HFF-Myc (cell line): ENCODE measurements around the gene FUBP1.
A peak's percentile ranks its signal among the peaks of the same experiment; 100 is the strongest.

ENCODE experiments used
- DNase-seq: peaks from one replicate; pipeline ENCODE4 v3.0.0-alpha.2; 2011; ENCODE audit warnings: low read depth; ENCODE audit errors: extremely low read depth
- H3K4me3 ChIP-seq: replicated peaks from 2 replicates; pipeline ENCODE4 v1.5.1; 2011; ENCODE audit warnings: low read depth, mild to moderate bottlenecking, control low read depth, low read length
- TF ChIP-seq, protein P1 (sequence below): IDR thresholded peaks from 2 replicates; pipeline ENCODE4 v1.5.1; 2012; ENCODE audit warnings: mild to moderate bottlenecking, low read depth, low read length, control low read depth; ENCODE audit errors: missing control alignments

FUBP1 gene

DNA sequence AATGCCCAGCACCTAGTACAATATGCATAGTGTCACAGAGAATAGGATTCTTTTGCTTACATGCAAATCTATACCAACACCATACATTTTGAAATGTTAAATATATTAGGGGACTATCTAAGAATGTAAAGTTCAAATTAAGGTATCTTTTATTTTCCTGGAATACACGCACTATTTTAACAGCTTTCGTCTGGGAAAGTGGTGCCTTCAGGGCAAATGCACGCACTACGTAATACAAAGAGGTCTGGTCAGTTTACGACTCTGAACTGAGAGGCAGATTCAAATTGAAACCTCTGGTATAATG is 931 bp downstream of the FUBP1 start:
- peak overlapping the region; percentile 98 for H3K4me3 ChIP-seq
- no peak for DNase-seq
- TF ChIP-seq, protein P1, sequence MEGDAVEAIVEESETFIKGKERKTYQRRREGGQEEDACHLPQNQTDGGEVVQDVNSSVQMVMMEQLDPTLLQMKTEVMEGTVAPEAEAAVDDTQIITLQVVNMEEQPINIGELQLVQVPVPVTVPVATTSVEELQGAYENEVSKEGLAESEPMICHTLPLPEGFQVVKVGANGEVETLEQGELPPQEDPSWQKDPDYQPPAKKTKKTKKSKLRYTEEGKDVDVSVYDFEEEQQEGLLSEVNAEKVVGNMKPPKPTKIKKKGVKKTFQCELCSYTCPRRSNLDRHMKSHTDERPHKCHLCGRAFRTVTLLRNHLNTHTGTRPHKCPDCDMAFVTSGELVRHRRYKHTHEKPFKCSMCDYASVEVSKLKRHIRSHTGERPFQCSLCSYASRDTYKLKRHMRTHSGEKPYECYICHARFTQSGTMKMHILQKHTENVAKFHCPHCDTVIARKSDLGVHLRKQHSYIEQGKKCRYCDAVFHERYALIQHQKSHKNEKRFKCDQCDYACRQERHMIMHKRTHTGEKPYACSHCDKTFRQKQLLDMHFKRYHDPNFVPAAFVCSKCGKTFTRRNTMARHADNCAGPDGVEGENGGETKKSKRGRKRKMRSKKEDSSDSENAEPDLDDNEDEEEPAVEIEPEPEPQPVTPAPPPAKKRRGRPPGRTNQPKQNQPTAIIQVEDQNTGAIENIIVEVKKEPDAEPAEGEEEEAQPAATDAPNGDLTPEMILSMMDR = no peak

DNA sequence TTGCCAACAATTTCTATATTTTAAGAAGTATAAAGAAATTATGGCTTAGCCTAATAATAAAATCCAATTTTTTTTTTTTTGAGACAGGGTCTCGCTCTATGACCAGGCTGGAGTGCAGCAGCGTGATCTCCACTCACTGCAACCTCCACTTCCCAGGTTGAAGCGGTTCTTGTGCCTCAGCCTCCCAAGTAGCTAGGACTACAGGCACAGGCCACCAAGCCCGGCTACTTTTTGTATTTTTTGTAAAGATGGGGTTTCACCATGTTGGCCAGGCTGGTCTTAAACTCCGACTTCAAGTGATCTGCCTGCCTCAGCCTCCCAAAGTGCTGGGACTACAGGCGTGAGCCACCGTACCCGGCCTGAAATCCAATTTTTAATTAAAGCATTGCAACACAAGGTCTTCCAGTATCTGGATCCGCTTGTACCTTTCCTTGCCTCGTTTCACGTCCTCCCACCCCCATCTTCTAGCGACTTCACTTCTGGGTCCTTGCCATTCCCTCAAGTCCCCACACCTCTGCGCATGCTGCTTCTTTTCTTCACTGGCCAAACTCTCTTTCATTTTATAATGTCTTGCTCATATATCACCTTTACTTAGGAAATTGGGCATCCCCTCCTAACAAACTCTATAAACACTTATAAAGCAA is 2.3 kb downstream of the FUBP1 start:
- TF ChIP-seq, protein P1 = no peak
- peak overlapping the region; percentile 98 for H3K4me3 ChIP-seq
- DNase-seq = no peak

DNA sequence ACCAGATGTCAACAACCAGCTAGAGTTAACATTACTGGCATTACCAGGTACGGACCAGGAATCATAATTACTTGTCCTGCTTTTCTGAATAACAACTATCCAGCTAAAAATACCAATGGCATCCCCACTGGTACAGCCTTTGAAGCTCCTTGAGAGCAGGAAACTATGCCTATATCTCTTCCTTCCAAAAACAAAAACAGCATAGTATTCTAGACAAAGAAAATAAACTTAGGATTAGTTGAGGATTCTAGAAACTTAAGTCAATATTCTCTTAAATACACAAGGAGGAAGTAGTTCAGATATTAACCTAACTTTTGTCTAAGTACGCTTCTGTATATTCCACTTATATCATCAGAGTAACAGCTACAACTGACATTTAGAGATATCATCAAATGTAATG is 3.0 kb downstream of the FUBP1 start:
- H3K4me3 ChIP-seq = peak overlapping the region; percentile 98
- TF ChIP-seq, protein P1 = no peak

DNA sequence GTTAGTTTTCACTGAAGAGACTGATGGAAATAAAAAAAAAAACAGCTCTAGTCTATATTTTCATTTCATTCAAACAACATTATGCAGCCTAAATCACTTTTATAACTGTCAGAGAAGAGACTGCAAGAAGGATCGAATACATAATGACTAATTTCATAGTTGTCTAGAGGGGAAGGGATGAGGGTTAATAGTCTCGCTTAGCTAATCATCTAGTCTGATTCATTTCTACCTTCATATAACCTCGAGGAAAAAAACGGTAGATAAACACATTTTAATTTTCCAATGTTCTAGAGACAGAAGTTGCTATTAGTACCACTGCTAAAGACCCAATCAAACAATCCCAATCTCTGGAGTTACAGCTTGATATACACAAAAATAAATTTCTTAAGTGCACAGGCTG is 3.5 kb downstream of the FUBP1 start:
- DNase-seq = no peak
- TF ChIP-seq, protein P1 = no peak
- H3K4me3 ChIP-seq = peak overlapping the region; percentile 98

More for the DNA sequence above, 3.0 kb downstream of the FUBP1 start:
- DNase-seq = no peak

DNA sequence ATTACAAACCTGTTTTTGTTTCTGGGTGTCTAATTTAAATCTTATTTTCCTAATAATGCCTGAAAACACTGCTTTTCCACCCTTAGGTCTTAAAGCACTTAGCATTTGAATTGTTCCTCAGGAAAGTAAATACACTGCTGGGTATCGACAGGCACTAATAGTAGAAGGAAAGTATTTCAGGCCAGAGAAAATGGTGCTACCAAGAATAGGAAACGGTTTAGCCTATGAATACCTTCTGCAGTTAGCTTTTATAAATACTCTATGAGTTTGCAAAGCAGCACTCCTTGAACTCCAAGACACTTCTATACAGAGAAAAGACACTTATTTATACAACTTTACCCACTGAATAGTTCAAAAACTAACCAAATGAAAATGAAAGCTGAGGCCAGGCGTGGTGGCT is 6.8 kb downstream of the FUBP1 start:
- DNase-seq = no peak
- no peak overlapping the region for H3K4me3 ChIP-seq
- TF ChIP-seq, protein P1 = no peak

DNA sequence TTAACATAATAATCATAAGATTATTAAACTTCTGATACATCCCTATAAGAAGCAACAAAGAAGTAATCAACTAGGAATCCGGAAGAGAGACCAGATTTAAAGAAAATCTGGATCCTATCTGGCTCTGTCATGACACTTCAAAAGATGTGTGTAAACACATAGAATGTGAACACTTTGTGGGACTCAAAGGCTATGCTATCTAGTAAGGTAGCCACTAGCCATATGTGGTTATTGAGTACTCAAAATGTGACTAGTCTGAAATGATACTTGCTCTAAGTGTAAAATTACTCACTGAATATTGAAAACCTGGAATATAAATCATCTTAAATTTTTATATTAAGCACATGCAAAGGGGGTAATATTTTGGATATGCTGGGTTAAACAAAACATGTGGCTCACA is 8.7 kb downstream of the FUBP1 start:
- TF ChIP-seq, protein P1 = no peak
- DNase-seq = no peak
- H3K4me3 ChIP-seq = no peak overlapping the region

DNA sequence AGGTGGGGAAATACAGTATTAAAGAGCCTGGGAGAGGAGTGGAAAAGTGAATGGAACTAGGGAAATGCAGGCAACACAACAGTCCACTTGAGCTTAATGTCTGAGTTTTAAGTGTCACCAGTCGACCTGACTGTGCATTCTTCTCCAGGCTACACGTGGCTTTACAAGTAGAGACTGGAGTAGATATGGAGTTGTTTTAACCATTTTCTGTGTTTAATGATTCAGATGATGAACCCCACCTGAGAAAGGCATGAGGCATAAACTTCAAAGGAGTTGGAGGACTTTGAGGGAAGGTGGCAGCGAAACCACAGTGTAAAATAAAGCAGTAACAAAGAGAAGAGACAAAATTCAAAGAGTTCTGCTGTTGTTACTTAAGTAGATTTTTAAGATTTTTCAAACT is 12.6 kb downstream of the FUBP1 start:
- TF ChIP-seq, protein P1 = no peak
- DNase-seq = no peak
- no peak overlapping the region for H3K4me3 ChIP-seq
